ENCODE measurements around the gene PAPOLB. TPM values are rescaled to one million over a fixed set of nuclear protein-coding genes. Genes with fewer than 3 reads are reported as not detected.
"Not testable (repeated sequence)": the region's sequence is repeated elsewhere in the genome, so short reads cannot be mapped to it uniquely, and the experiment has no call there.

The PAPOLB gene
- total RNA-seq (not detected), polyA plus RNA-seq (not detected), total RNA-seq (0 to 0.17 (median 0) reads per million in 6 experiments)

- peaks cover 0 to 15% (median 6%) of the 10 kb centered on the region in 3 donors for H3K36me3 Mint-ChIP-seq
- ATAC-seq = peak; percentile 66 to 87
- peaks cover 0 to 16% (median 5%) of the 10 kb centered on the region in 4 donors for H3K4me1 Mint-ChIP-seq
- H3K27ac Mint-ChIP-seq = peak within 1 kb of the TSS in 7 of 10 donors; percentile 35 to 81 (median 53)
- peaks cover 0 to 49% (median 20%) of the 10 kb centered on the region in 9 donors for H3K9me3 Mint-ChIP-seq
- DNase-seq = peak in 7 of 10 donors; percentile 16 to 58 (median 47)
- POLR2A ChIA-PET = no interaction called here
- H3K4me3 Mint-ChIP-seq = peak within 1 kb of the TSS; percentile 66 to 82 (median 71)
- H3K27me3 Mint-ChIP-seq = peaks cover 26 to 55% (median 47%) of the 10 kb centered on the region in 5 donors
Measured at GRCh38 chr7:4861673-4862072, at the start of gene PAPOLB. TSS of gene PAPOLB (minus strand) at chr7:4862030. CDS start at chr7:4861810, 220 bp downstream.

DNA sequence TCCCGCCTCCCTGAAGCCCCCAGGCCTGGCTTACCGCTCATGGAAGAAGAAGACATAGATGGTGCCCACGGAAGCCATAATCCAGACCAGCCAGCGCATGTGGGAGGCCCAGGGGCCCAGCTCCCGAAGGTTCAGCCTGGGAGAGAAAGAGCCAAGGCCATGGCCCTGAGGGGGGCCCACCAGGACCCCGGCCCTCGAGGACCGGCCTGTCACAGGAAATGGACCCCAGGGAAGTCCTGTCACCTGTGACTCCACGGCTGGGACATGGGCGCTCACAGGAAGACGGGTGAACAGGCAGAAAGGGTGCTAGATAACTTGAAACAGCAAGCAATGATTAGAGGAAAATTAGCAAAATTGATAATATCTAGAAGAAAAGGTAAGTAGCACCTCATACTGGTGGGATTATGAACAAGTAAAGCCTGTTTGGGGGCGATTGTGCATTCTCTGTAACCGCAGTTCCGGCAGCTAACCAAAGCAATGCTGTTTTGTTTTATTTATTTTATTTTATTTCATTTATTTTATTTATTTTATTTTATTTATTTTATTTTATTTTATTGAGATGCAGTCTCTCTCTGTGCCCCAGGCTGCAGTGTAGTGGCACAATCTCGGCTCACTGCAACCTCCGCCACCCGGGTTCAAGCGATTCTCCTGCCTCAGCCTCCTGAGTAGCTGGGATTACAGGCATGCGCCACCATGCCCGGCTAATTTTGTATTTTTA lies 49.4 kb upstream of the PAPOLB start:
- POLR2A ChIA-PET = no interaction called here
- Mint-ChIP-seq H3K9me3 (peaks cover 0 to 3% (median 0%) of the 10 kb centered on the region in 9 donors), H3K27ac (no peak overlapping the region), H3K4me1 (no peaks in the 10 kb centered on the region), H3K36me3 (no peaks in the 10 kb centered on the region), H3K4me3 (no peak overlapping the region), H3K27me3 (peaks cover 0 to 13% (median 4%) of the 10 kb centered on the region in 5 donors)
- DNase-seq (no peak), ATAC-seq (no peak)

GRCh38 chr7:4906682-4907081 lies 44.9 kb upstream of the PAPOLB start:
- Mint-ChIP-seq H3K36me3 (no peaks in the 10 kb centered on the region), H3K27me3 (peaks cover 0 to 38% (median 16%) of the 10 kb centered on the region in 5 donors), H3K4me3 (no peak overlapping the region), H3K27ac (no peak overlapping the region), H3K9me3 (peaks cover 0 to 3% (median 0%) of the 10 kb centered on the region in 9 donors), H3K4me1 (peaks cover 0 to 4% (median under 1%) of the 10 kb centered on the region in 4 donors)
- ATAC-seq (no peak), DNase-seq (no peak)
- POLR2A ChIA-PET = no interaction called here

GRCh38 chr7:4905171-4905570 lies 43.3 kb upstream of the PAPOLB start:
- no peak for ATAC-seq
- peaks cover 0 to 4% (median under 1%) of the 10 kb centered on the region in 4 donors for H3K4me1 Mint-ChIP-seq
- H3K27ac Mint-ChIP-seq = no peak overlapping the region

DNA sequence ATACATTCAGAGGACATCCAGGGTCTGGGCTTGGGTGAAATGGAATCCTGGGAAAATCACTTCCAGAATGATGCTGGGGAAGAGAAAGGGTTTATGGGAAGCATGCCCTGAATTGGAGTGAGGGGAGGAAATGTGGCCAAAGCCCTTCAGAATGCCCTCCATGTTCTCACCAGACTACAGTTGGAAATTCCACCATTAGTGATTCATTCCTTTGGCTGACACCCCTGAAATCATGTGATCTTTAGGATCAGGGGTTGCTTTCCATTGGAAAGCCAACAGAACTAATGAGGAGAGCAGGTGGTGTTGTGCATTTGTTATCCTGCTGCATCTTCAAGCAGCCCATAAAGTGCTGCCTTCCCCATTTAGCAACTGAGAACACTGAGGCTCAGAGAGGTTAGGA lies 42.5 kb upstream of the PAPOLB start:
- Mint-ChIP-seq H3K27me3 (peaks cover 0 to 44% (median 14%) of the 10 kb centered on the region in 5 donors), H3K4me1 (peaks cover 0 to 4% (median under 1%) of the 10 kb centered on the region in 4 donors), H3K36me3 (no peaks in the 10 kb centered on the region), H3K9me3 (peaks cover 0 to 3% (median 0%) of the 10 kb centered on the region in 9 donors), H3K27ac (no peak overlapping the region), H3K4me3 (no peak overlapping the region)
- ATAC-seq (no peak), DNase-seq (no peak)
- POLR2A ChIA-PET = no interaction called here

More at GRCh38 chr7:4905171-4905570, 43.3 kb upstream of the PAPOLB start:
- no peaks in the 10 kb centered on the region for H3K36me3 Mint-ChIP-seq
- DNase-seq = no peak
- peaks cover 0 to 38% (median 14%) of the 10 kb centered on the region in 5 donors for H3K27me3 Mint-ChIP-seq
- POLR2A ChIA-PET = no interaction called here
- peaks cover 0 to 3% (median 0%) of the 10 kb centered on the region in 9 donors for H3K9me3 Mint-ChIP-seq
- no peak overlapping the region for H3K4me3 Mint-ChIP-seq

GRCh38 chr7:4895766-4896165 lies 33.9 kb upstream of the PAPOLB start:
- H3K27me3 Mint-ChIP-seq = peaks cover 2 to 22% (median 6%) of the 10 kb centered on the region in 5 donors
- POLR2A ChIA-PET = no interaction called here
- DNase-seq (no peak), ATAC-seq (no peak)
- no peak overlapping the region for H3K4me3 Mint-ChIP-seq
- H3K9me3 Mint-ChIP-seq = peaks cover 0 to 8% (median 5%) of the 10 kb centered on the region in 9 donors
- H3K36me3 Mint-ChIP-seq = peaks cover 0 to 8% (median 0%) of the 10 kb centered on the region in 3 donors
- H3K4me1 Mint-ChIP-seq = no peaks in the 10 kb centered on the region
- no peak overlapping the region for H3K27ac Mint-ChIP-seq

DNA sequence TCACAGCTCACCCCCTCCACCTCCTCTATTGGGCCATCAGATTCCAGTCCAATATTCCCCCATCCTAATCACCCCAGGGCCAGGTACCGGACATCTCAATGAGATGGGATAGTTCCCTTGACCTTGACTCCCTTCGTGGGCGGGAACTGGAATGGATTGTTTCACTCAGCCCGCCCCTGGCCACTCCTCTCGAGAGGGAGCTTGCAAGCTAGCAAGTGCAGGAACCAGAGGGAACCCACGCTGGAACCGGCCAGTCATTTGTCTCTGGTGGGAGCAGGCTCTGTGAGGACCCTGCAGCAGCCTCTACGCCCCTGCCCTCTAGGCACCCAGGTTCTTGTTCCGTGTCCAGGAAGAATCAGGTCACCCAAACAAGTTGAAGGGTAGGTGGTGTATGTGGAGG lies 32.7 kb upstream of the PAPOLB start:
- peaks cover 0 to 10% (median 6%) of the 10 kb centered on the region in 5 donors for H3K27me3 Mint-ChIP-seq
- peaks cover 0 to 8% (median 0%) of the 10 kb centered on the region in 3 donors for H3K36me3 Mint-ChIP-seq
- DNase-seq (no peak), ATAC-seq (no peak)
- POLR2A ChIA-PET = no interaction called here
- no peaks in the 10 kb centered on the region for H3K4me1 Mint-ChIP-seq
- H3K4me3 Mint-ChIP-seq = no peak overlapping the region
- no peak overlapping the region for H3K27ac Mint-ChIP-seq
- H3K9me3 Mint-ChIP-seq = peaks cover 0 to 8% (median 5%) of the 10 kb centered on the region in 9 donors

- Mint-ChIP-seq H3K4me1 (no peaks in the 10 kb centered on the region), H3K27me3 (peaks cover 1 to 14% (median 8%) of the 10 kb centered on the region in 5 donors), H3K9me3 (peaks cover 0 to 8% (median 5%) of the 10 kb centered on the region in 9 donors), H3K36me3 (peaks cover 0 to 8% (median 0%) of the 10 kb centered on the region in 3 donors), H3K27ac (no peak overlapping the region), H3K4me3 (no peak overlapping the region)
- no peak for DNase-seq
- POLR2A ChIA-PET = no interaction called here
- no peak for ATAC-seq
Measured at GRCh38 chr7:4893929-4894475, 32.2 kb upstream of the PAPOLB start.

DNA sequence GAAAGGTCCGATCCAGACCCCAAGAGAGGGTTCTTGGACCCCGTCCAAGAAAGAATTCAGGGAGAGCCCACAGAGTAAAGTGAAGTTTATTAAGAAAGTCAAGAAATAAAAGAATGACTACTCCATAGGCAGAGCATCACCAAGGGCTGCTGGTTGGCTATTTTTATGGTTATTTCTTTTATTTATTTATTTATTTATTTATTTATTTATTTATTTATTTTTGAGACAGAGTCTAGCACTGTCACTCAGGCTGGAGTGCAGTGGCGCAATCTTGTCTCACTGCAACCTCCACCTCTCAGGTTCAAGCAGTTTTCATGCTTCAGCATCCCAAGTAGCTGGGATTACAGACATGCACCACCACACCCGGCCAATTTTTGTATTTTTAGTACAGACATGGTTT lies 31.4 kb upstream of the PAPOLB start:
- ATAC-seq, H3K36me3 Mint-ChIP-seq, H3K27ac Mint-ChIP-seq, POLR2A ChIA-PET, H3K4me1 Mint-ChIP-seq, H3K4me3 Mint-ChIP-seq, DNase-seq, H3K9me3 Mint-ChIP-seq: not testable (repeated sequence)
- peaks cover 4 to 10% (median 8%) of the 10 kb centered on the region in 5 donors for H3K27me3 Mint-ChIP-seq

- POLR2A ChIA-PET, H3K4me1 Mint-ChIP-seq, ATAC-seq, H3K36me3 Mint-ChIP-seq, H3K9me3 Mint-ChIP-seq, H3K4me3 Mint-ChIP-seq, H3K27ac Mint-ChIP-seq, DNase-seq: not testable (repeated sequence)
- H3K27me3 Mint-ChIP-seq = peaks cover 8 to 19% (median 10%) of the 10 kb centered on the region in 5 donors
Measured at GRCh38 chr7:4891522-4891921, 29.7 kb upstream of the PAPOLB start.

- H3K27ac Mint-ChIP-seq = no peak overlapping the region
- DNase-seq = no peak
- no peaks in the 10 kb centered on the region for H3K4me1 Mint-ChIP-seq
- H3K9me3 Mint-ChIP-seq = peaks cover 0 to 7% (median 5%) of the 10 kb centered on the region in 9 donors
- H3K27me3 Mint-ChIP-seq = peaks cover 7 to 19% (median 10%) of the 10 kb centered on the region in 5 donors
- POLR2A ChIA-PET = no interaction called here
- H3K36me3 Mint-ChIP-seq = peaks cover 0 to 5% (median 0%) of the 10 kb centered on the region in 3 donors
- no peak overlapping the region for H3K4me3 Mint-ChIP-seq
- no peak for ATAC-seq
Measured at GRCh38 chr7:4889682-4890081, 27.9 kb upstream of the PAPOLB start.

DNA sequence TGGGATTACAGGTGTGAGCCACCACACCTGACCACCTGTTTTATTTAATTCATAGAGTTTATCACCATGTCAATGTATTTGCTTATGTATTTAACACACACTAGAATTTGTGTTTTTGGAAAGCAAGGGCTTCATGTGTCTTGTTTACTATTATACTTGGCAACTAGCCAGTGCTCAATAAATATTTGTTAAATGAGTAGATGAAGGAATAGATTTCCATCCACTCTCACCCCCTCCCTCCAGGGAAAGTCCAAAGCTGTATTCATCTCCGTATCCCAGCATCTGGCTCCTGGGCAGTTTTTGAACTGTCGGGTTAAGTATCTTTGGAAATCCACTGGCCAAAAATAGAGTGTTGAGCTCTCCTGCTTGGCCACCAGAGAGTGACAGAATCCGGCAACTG lies 26.3 kb upstream of the PAPOLB start:
- ATAC-seq (no peak), DNase-seq (no peak)
- Mint-ChIP-seq H3K27me3 (peaks cover 7 to 19% (median 17%) of the 10 kb centered on the region in 5 donors), H3K36me3 (no peaks in the 10 kb centered on the region), H3K4me3 (no peak overlapping the region), H3K4me1 (peaks cover 0 to 5% (median 2%) of the 10 kb centered on the region in 4 donors), H3K9me3 (no peaks in the 10 kb centered on the region), H3K27ac (no peak overlapping the region)
- POLR2A ChIA-PET = no interaction called here

GRCh38 chr7:4886671-4887070 lies 24.8 kb upstream of the PAPOLB start:
- no peaks in the 10 kb centered on the region for H3K9me3 Mint-ChIP-seq
- peaks cover 6 to 17% (median 13%) of the 10 kb centered on the region in 4 donors for H3K4me1 Mint-ChIP-seq
- H3K36me3 Mint-ChIP-seq = no peaks in the 10 kb centered on the region
- H3K27ac Mint-ChIP-seq = no peak overlapping the region
- peaks cover 12 to 31% (median 29%) of the 10 kb centered on the region in 5 donors for H3K27me3 Mint-ChIP-seq
- DNase-seq = no peak
- no peak overlapping the region for H3K4me3 Mint-ChIP-seq
- no peak for ATAC-seq
- POLR2A ChIA-PET = no interaction called here
